Measurements from ENCODE around the gene PIK3C2G.
"Not testable (repeated sequence)": the region's sequence is repeated elsewhere in the genome, so short reads cannot be mapped to it uniquely, and the experiment has no call there.

Gene PIK3C2G, protein sequence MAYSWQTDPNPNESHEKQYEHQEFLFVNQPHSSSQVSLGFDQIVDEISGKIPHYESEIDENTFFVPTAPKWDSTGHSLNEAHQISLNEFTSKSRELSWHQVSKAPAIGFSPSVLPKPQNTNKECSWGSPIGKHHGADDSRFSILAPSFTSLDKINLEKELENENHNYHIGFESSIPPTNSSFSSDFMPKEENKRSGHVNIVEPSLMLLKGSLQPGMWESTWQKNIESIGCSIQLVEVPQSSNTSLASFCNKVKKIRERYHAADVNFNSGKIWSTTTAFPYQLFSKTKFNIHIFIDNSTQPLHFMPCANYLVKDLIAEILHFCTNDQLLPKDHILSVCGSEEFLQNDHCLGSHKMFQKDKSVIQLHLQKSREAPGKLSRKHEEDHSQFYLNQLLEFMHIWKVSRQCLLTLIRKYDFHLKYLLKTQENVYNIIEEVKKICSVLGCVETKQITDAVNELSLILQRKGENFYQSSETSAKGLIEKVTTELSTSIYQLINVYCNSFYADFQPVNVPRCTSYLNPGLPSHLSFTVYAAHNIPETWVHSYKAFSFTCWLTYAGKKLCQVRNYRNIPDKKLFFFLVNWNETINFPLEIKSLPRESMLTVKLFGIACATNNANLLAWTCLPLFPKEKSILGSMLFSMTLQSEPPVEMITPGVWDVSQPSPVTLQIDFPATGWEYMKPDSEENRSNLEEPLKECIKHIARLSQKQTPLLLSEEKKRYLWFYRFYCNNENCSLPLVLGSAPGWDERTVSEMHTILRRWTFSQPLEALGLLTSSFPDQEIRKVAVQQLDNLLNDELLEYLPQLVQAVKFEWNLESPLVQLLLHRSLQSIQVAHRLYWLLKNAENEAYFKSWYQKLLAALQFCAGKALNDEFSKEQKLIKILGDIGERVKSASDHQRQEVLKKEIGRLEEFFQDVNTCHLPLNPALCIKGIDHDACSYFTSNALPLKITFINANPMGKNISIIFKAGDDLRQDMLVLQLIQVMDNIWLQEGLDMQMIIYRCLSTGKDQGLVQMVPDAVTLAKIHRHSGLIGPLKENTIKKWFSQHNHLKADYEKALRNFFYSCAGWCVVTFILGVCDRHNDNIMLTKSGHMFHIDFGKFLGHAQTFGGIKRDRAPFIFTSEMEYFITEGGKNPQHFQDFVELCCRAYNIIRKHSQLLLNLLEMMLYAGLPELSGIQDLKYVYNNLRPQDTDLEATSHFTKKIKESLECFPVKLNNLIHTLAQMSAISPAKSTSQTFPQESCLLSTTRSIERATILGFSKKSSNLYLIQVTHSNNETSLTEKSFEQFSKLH (N-terminal part only)

DNA sequence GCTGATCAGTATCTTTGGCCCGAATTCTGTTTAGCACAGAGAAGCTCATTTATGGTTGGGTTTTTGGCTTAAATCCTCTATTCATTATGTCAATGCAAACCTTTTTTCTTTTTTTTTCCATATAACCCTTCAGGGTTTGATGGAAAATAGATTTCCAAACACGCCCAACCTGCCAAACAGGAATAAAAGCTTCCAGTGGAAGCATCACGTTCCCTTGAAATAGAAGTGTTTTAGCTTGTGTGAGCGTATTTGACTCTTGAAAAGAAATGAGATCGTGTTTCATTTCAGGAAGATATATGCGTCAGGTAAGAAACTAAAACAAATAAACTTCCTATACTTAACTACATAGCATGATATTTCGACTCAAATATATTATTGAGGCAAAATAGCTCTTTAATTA, at the start of gene PIK3C2G:
TSS of gene PIK3C2G (plus strand) at position 246 of the 400 bp plus-strand sequence. CDS start 20,564 bp downstream, outside the sequence.
- no peak for DNase-seq (ENCODE audit: low spot score)

DNA sequence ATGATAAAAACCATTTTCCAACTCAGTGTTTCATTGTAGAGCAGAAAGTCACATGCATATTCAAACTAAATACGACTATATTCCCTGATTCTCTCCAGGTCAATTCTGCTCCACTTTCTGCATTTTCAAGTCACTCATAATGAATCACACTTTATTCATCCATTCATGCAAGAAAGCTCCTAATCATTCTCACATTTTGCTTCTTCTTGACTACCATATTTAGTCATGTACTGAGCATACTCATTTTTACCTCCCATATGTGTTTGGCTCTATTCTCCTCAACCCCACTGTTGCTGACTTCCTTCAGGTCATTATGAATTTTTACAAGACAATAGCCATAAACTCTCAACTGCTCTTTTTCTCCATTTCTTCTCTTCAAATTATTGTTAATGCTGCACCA, 43.4 kb upstream of the PIK3C2G start:
- DNase-seq (ENCODE audit: low spot score), result no peak

- no peak for DNase-seq (ENCODE audit: low spot score)
Observed at GRCh38 chr12:18221726-18222125, 39.6 kb upstream of the PIK3C2G start.

DNA sequence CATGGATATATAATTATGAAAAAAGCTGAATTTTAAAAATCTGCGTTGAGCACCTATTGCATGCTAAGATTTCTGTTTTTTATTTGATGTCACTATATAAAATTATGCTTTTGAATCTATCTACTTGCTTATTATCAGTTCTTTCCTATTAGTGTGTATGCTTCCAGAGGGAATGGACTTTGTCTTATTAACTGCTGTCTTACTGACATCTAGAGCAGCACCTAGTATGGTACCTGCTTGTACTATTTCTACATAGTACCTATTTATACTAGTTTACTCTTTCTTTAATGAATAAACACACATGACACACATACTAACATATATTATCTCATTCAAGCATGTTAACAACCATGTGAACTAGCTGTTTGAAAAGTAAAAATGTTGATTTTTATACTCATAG, 38.6 kb upstream of the PIK3C2G start:
- DNase-seq (ENCODE audit: low spot score), result no peak

- no peak for DNase-seq (ENCODE audit: low spot score)
Observed at GRCh38 chr12:18224745-18225144, 36.6 kb upstream of the PIK3C2G start.

GRCh38 chr12:18239526-18239925, 21.8 kb upstream of the PIK3C2G start:
- no peak for DNase-seq (ENCODE audit: low spot score)

GRCh38 chr12:18242380-18243089, 18.8 kb upstream of the PIK3C2G start:
- peak; percentile 47 for DNase-seq (ENCODE audit: low spot score)

DNA sequence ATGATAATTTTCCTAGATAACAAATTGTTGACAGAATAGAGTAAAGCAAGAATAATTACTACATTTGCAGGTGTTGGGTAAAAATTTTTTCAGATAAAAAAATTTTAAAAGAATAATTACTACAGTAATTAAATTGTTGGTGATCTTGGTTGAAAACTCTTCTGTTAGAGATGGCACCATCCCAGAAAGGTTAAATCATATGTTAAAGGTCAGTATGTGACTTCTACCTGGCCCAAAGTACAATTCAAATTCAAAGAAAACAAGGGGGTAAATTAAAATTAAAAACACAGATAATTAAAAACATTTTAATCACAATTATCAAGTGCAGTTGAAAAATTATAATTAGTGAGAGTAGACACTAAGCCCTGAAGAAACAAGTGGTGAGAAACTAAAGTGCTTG, 18.1 kb upstream of the PIK3C2G start:
- DNase-seq (ENCODE audit: low spot score), result no peak

- no peak for DNase-seq (ENCODE audit: low spot score)
Observed at GRCh38 chr12:18246066-18246465, 15.3 kb upstream of the PIK3C2G start.

DNA sequence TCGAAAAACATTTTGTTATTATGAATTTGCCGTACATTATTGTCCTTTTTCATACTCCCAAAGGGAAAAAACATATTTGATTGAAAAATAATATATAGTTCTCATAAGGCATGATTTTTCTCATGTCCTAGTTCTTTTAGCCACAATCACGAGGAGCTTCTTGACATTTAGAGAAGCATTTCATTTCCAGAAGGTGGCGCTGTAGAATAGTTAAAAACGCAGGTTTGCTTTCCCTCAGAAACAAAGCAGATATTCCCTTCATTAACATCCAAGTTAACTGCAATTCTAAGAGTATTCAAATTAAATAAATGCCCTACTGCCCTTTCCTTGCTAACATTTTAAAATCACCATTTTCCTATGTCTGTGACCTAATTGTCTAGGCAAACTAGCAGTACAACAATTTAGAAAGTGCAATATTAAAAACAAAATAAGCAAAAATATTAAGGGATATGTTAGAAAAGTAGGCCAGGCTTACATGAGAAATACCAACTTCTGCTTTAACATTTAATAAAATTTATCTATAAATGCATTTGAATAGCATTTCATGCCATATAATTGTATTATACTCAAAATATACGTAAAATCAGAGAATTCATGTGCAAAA, 10.9 kb upstream of the PIK3C2G start:
- peak; percentile 25 for DNase-seq (ENCODE audit: low spot score)

GRCh38 chr12:18254081-18254480, 7.2 kb upstream of the PIK3C2G start:
- DNase-seq (ENCODE audit: low spot score), result no peak

DNA sequence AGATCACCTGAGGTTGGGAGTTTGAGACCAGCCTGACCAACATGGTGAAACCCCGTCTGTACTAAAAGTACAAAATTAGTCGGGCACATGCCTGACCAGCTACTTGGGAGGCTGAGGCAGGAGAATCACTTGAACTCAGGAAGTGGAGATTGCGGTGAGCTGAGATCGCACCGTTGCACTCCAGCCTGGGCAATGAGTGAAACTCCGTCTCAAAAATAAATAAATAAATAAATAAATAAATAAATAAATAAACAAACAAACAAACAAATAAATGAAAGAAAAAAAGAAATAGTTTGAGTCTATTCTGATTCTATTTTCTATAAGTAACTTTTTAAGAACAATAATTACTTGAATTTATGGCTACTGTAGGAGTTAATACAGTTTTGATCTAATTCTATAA, 6.3 kb upstream of the PIK3C2G start:
- not testable (repeated sequence) for DNase-seq (ENCODE audit: low spot score)

DNA sequence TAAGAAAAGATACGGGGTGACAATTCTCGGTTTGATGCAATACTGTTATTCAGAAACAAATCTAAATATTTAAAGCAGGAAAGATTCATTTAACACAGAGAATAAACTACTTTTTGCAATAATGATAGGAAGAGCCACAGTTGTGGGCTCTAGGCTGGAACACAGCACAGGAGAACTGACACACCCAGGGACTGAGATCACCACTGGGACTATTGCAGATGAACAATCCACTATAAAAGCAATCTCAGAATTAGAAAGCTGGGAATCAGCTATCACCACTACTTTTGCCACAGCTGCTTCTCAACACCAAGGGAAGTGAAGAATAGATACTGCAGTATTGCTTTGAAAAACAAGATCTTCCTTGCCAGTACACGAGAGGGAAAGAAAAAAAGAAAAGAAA, 4.1 kb upstream of the PIK3C2G start:
- no peak for DNase-seq (ENCODE audit: low spot score)

- DNase-seq (ENCODE audit: low spot score), result no peak
Observed at GRCh38 chr12:18258929-18259328, 2.4 kb upstream of the PIK3C2G start.

DNA sequence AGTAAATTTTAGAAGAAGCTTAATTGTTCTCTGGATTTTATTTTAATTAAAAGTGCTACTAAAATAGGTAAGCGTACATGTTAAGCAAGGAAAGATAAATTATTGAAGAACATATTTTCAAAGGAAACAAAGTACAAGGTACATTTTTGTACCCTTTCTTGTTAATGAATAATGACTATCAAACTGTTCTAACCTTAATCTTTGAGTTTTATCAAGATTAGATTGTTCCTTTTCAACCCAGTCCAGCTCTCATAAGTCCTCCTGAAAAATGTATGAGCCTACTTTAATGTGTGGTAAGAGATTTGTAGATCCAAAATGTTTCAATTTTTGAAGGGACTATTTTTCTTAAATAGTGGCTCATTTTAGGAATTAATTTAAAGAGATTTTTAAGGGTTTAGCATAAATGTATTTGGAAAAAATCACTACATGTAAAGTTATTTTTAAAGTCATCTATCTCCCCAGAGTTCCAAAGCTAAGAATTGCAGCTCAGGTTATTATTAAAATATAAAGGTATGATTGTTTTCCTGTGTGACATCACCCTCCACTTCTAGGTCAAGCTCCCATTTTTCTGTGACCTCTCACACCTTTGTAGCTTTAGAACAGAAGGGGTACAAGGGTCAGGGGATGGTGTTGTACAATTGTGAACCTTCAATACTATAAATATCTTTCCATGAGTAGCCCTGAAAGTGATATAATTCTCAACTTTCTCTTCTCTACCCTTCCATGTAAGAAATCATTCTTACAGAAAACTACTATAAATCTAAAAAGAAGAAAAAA, 1.2 kb upstream of the PIK3C2G start:
- DNase-seq (ENCODE audit: low spot score), result no peak

DNA sequence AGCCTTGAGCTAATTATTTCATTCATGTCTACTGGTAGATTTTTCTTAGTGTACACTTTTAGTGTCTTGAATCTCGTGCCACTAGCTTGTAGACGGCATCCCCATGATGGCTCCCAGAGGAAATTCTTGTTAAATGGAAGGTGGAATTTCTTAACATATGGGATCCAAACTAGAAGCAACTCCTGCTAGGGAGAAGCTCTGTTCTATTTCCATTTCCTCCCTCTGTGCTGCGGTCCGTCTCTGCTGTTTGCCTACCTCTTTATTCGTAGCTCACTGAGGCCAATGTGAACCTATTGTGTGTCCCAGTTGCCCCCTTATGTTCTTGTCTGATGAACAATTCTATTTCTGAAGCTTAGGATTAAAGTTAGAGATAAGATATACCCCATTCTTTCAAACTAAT, 588 bp downstream of the PIK3C2G start:
- no peak for DNase-seq (ENCODE audit: low spot score)

DNA sequence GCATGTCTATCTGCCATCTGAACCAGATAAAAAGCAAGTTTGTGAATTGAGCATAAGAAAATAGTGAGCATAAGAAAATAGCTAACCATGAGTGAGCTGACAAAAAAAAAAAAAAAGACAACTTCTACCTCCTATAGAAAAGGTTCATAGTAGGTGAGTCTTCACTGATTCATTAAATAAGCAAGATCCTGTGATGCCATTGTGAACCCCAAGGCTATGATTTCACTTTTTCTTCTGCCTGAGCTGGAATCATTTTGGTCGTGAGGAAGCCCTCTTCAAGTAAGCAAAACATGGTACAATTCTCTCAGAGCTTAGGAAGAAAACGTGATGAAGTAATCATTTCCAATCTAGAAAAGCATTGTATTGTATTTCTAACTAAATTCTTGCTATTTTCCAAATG, 1.2 kb downstream of the PIK3C2G start:
- DNase-seq (ENCODE audit: low spot score), result no peak

DNA sequence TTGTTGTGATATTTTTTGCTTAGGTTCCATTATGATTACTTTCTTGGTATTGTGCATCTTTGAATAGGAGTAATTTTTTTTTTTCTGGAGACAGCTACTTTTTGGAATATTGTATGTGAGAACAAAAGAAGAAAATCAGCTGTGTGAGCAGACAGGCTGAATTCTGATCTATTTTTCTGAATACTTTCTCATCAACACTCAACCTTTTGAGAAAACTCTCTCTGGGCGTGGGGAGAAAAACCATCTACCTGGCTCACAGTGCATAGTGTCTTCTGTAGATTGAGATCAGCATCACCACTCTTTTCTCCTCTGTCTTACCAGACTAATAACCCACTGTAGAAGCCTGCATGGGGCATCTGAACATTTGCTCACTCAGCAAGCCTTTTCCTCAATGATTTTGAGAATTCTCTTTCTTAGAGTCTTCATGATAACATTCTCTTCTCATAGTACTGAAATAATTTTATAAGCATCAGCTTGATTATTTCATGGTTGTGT, 3.3 kb downstream of the PIK3C2G start:
- no peak for DNase-seq (ENCODE audit: low spot score)

- no peak for DNase-seq (ENCODE audit: low spot score)
Observed at GRCh38 chr12:18267427-18268099, 6.2 kb downstream of the PIK3C2G start.
